CD4-positive, alpha-beta memory T cell (primary cell): Measurements from ENCODE around the gene MYO9B. TPM values are rescaled to one million over a fixed set of nuclear protein-coding genes. Genes with fewer than 3 reads are reported as not detected.
"Not testable (repeated sequence)": the region's sequence is repeated elsewhere in the genome, so short reads cannot be mapped to it uniquely, and the experiment has no call there.

ENCODE experiments used
- CTCF ChIA-PET: fragments of 350-600 bp; sonication (Branson Sonifier 250); formaldehyde crosslinking; loops from one replicate; lab custom pipeline; 2021; ENCODE audit warnings: inconsistent platforms; ENCODE audit not compliant: partially characterized antibody; lab: Charles Lee
- POLR2A ChIA-PET: fragments of 350-600 bp; sonication (Branson Sonifier 250); formaldehyde crosslinking; loops from one replicate; lab custom pipeline; 2021; ENCODE audit not compliant: partially characterized antibody; lab: Charles Lee
- DNase-seq, 5 donors: peaks; one replicate each; pipeline versions ENCODE4 v3.0.0 to v3.0.0-alpha.2; 2020 to 2022; ENCODE audit warnings: mixed read lengths in 1 of 5
- H3K27ac ChIP-seq: one replicate; pipeline ENCODE4 v1.7.0; 2013; ENCODE audit warnings: low read depth, low read length
- H3K27me3 ChIP-seq: 2 replicates; pipeline ENCODE4 v1.7.0; 2013; ENCODE audit warnings: mild to moderate bottlenecking, low read length, moderate library complexity; ENCODE audit not compliant: insufficient read depth
- H3K36me3 ChIP-seq: 2 replicates; pipeline ENCODE4 v1.7.0; 2013; ENCODE audit warnings: mild to moderate bottlenecking, low read length, moderate library complexity; ENCODE audit not compliant: insufficient read depth
- H3K4me1 ChIP-seq: 2 replicates; pipeline ENCODE4 v1.7.0; 2013; ENCODE audit warnings: mild to moderate bottlenecking, low read length, moderate library complexity; ENCODE audit not compliant: insufficient read depth
- H3K4me3 ChIP-seq, 2 donors: one replicate each; pipeline ENCODE4 v1.7.0; 2013; ENCODE audit warnings: low read length in 2 of 2, mild to moderate bottlenecking in 1 of 2
- H3K9me3 ChIP-seq, 2 donors: one replicate each; pipeline ENCODE4 v1.7.0; 2013; ENCODE audit warnings: low read length in 2 of 2, control low read depth in 1 of 2; ENCODE audit not compliant: control insufficient read depth in 1 of 2
- H3K27ac Mint-ChIP-seq, 7 donors: one replicate each; pipeline ENCODE4 v1.8.0; 2020 to 2021; ENCODE audit warnings: mixed read lengths in 7 of 7, mild to moderate bottlenecking in 6 of 7, inconsistent platforms in 3 of 7, moderate library complexity in 3 of 7
- H3K27me3 Mint-ChIP-seq, 2 donors: one replicate each; pipeline ENCODE4 v1.8.0; 2020 to 2021; ENCODE audit warnings: mixed read lengths in 2 of 2
- H3K36me3 Mint-ChIP-seq, 2 donors: one replicate each; pipeline ENCODE4 v1.8.0; 2020 to 2021; ENCODE audit warnings: mixed read lengths in 2 of 2, inconsistent platforms in 1 of 2, mild to moderate bottlenecking in 1 of 2
- H3K4me1 Mint-ChIP-seq, 4 donors: one replicate each; pipeline ENCODE4 v1.8.0; 2020 to 2021; ENCODE audit warnings: mixed read lengths in 4 of 4, mild to moderate bottlenecking in 1 of 4
- H3K4me3 Mint-ChIP-seq, 8 donors: one replicate each; pipeline ENCODE4 v1.8.0; 2020 to 2021; ENCODE audit warnings: mixed read lengths in 8 of 8, mild to moderate bottlenecking in 7 of 8, moderate library complexity in 6 of 8, inconsistent platforms in 3 of 8
- H3K9me3 Mint-ChIP-seq, 8 donors: one replicate each; pipeline ENCODE4 v1.8.0; 2020 to 2021; ENCODE audit warnings: mixed read lengths in 8 of 8, mild to moderate bottlenecking in 5 of 8, inconsistent platforms in 3 of 8, moderate library complexity in 1 of 8
- intact Hi-C: fragments of 100-400 bp; cut with micrococcal nuclease; formaldehyde crosslinking; loops from one replicate; pipeline ENCODE4 v1.15.1; 2023
- polyA plus RNA-seq, 2 donors: library from polyadenylated mRNA; unstranded; fragments of 300-500 nt; fragmentation: Illumina TruSeq; gene quantifications; one replicate each; pipeline ENCODE4 v1.2.3, GENCODE V29; 2021
- total RNA-seq, 2 experiments: library from RNA; stranded (reverse); gene quantifications; one replicate each; pipeline ENCODE4 v1.2.3, GENCODE V29; 2021

The MYO9B gene
- total and polyA plus RNA-seq, 4 experiments from 2014 or later, result 1.3 to 181 (median 101) TPM

DNA sequence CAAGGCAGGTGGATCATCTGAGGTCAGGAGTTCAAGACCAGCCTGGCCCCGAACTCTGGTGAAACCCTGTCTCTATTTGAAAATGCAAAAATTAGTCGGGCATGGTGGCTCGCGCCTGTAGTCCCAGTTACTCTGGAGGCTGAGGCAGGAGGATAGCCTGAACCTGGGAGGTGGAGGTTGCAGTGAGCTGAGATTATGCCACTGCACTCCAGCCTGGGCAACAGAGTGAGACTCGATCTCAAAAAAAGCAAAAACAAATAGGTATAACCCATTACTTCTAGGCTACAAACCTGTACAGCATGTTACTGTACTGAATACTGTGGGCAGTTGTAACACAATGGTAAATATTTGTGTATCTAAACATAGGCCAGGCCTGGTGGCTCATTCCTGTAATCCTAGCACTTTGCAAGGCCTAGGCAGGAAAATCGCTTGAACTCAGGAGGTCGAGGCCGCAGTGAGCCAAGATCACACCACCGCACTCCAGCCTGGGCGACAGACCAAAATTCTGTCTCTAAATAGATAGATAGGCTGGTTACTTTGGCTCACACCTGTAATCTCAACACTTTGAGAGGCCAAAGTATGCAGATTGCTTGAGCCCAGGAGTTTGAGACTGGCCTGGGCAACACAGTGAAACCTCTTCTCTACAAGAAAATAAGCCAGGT, 63.5 kb downstream of the MYO9B start:
- CTCF ChIA-PET, result no interaction called here
- Histone ChIP-seq H3K9me3 (no peaks in the 10 kb centered on the region), H3K4me1 (no peaks in the 10 kb centered on the region), H3K36me3 (peaks cover 7% of the 10 kb centered on the region), H3K27ac (no peak overlapping the region), H3K4me3 (no peak overlapping the region), H3K27me3 (no peaks in the 10 kb centered on the region)
- intact Hi-C loops, result no loop called here
- POLR2A ChIA-PET, result interaction anchor here (0.6 kb wide), 1 partner anchor 8 kb away, joined by 4 read pairs; no protein-coding TSS in a partner anchor
- no peak for DNase-seq
- no peaks in the 10 kb centered on the region for H3K27me3 Mint-ChIP-seq
- peak overlapping the region in 2 of 7 donors; percentile 25 to 52 for H3K27ac Mint-ChIP-seq
- peaks cover 4 to 21% of the 10 kb centered on the region in 2 donors for H3K36me3 Mint-ChIP-seq
- no peaks in the 10 kb centered on the region for H3K9me3 Mint-ChIP-seq
- peaks cover 0 to 12% (median 2%) of the 10 kb centered on the region in 4 donors for H3K4me1 Mint-ChIP-seq
- H3K4me3 Mint-ChIP-seq, result no peak overlapping the region

DNA sequence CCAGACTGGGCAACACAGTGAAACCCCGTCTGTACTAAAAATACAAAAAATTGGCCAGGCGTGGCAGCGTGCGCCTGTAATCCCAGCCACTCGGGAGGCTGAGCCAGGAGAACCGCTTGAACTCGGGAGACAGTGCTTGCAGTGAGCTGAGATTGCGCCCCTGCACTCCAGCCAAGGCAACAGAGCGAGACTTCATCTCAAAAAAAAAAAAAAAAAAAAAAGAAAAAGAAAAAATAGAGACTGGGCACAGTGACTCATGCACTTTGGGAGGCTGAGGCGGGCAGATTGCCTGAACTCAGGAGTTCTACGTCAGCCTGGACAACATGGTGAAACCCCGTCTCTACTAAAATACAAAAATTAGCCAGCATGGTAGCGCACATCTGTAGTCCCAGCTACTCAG, 69.2 kb downstream of the MYO9B start:
- POLR2A ChIA-PET, H3K4me1 Mint-ChIP-seq, H3K9me3 ChIP-seq, H3K4me3 Mint-ChIP-seq, H3K27me3 Mint-ChIP-seq, intact Hi-C loops, H3K4me1 ChIP-seq, H3K4me3 ChIP-seq, CTCF ChIA-PET, H3K27ac ChIP-seq, H3K9me3 Mint-ChIP-seq, H3K27me3 ChIP-seq, DNase-seq, H3K27ac Mint-ChIP-seq: not testable (repeated sequence)
- peaks cover 8 to 25% of the 10 kb centered on the region in 2 donors for H3K36me3 Mint-ChIP-seq
- peaks cover 24% of the 10 kb centered on the region for H3K36me3 ChIP-seq

DNA sequence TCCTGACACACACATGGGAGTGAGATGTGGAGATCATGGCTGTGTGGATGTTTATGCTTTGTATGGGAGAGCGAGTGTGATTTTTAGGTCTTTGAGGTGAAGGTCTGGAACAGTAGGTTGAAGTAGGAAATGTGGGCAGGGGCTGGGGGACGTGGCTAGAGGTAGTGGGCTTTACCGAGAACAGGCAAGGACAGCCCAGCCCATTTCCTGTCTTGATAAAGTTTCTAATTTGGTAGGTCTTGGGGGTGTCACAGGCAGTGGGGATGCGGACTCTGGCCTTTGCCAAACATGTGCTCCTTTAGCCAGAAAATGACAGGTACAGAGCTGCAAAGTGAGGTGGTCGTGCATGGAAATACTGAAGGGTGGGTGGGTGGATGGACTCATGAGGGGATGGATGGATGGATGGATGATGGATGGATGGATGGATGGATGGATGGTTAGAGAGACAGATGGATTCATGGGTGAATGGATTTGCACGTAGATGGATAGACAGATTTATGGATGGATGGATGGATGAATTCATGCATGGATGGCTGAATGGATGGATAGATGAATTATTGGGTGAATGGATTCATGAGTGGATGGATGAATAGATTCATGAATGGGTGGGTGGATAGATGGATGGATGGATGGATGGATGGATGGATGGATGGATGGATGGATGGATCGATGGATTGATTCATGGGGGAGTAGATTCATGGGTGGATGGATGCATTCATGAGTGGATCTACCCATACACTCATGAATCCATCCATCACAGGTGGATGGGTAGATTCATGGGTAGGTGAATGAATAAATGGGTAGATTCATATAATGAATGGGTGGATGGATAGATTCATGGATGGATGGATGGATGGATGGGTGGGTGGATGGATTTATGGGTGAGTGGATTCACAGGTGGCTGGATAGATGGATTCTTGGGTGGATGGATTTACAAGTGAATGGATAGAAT, 70.2 kb downstream of the MYO9B start:
- H3K27ac ChIP-seq, result no peak overlapping the region
- ChIA-PET POLR2A (no interaction called here), CTCF (interaction anchor here (0.5 kb wide), 1 partner anchor 144 kb away, joined by 3 read pairs; no protein-coding TSS in a partner anchor)
- no peaks in the 10 kb centered on the region for H3K27me3 ChIP-seq
- Mint-ChIP-seq H3K4me3 (no peak overlapping the region), H3K27ac (no peak overlapping the region), H3K27me3 (no peaks in the 10 kb centered on the region), H3K36me3 (peaks cover 8 to 32% of the 10 kb centered on the region in 2 donors), H3K4me1 (peaks cover 0 to 6% (median 0%) of the 10 kb centered on the region in 4 donors), H3K9me3 (no peaks in the 10 kb centered on the region)
- no peak overlapping the region for H3K4me3 ChIP-seq
- H3K4me1 ChIP-seq, result no peaks in the 10 kb centered on the region
- intact Hi-C loops, result no loop called here
- no peaks in the 10 kb centered on the region for H3K9me3 ChIP-seq
- no peak for DNase-seq
- peaks cover 26% of the 10 kb centered on the region for H3K36me3 ChIP-seq

DNA sequence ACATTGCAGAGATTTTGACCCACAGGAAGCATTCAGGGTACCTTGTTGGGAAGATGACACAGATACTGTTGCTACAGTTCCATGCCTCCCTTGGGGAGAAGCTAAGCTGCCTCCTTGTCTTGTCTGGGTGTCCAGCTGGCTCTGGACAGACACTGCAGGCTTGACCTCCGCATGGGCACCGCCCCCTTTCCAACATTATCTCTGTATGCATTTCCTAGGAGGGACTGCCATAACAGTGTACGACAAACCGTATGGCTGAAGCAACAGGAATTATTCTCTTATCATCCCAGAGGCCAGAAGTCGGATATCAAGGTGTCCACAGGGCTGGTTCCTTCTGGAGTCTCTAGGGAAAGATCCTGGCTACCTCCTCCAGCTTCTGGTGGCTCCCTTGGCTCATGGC, 72.6 kb downstream of the MYO9B start:
- H3K4me3 Mint-ChIP-seq, result no peak overlapping the region
- no peak overlapping the region for H3K4me3 ChIP-seq
- no peaks in the 10 kb centered on the region for H3K9me3 ChIP-seq
- peaks cover 19 to 34% of the 10 kb centered on the region in 2 donors for H3K36me3 Mint-ChIP-seq
- H3K4me1 ChIP-seq, result no peaks in the 10 kb centered on the region
- peaks cover 33% of the 10 kb centered on the region for H3K36me3 ChIP-seq
- peaks cover 0 to 2% (median 0%) of the 10 kb centered on the region in 4 donors for H3K4me1 Mint-ChIP-seq
- CTCF ChIA-PET, result no interaction called here
- no peaks in the 10 kb centered on the region for H3K9me3 Mint-ChIP-seq
- H3K27me3 ChIP-seq, result no peaks in the 10 kb centered on the region
- H3K27me3 Mint-ChIP-seq, result no peaks in the 10 kb centered on the region
- intact Hi-C loops, result no loop called here
- H3K27ac ChIP-seq, result no peak overlapping the region
- H3K27ac Mint-ChIP-seq, result peak overlapping the region in 1 of 7 donors; percentile 30
- DNase-seq, result no peak
- POLR2A ChIA-PET, result interaction anchor here (1.6 kb wide), 1 partner anchor 23 kb away, joined by 3 read pairs; no protein-coding TSS in a partner anchor

DNA sequence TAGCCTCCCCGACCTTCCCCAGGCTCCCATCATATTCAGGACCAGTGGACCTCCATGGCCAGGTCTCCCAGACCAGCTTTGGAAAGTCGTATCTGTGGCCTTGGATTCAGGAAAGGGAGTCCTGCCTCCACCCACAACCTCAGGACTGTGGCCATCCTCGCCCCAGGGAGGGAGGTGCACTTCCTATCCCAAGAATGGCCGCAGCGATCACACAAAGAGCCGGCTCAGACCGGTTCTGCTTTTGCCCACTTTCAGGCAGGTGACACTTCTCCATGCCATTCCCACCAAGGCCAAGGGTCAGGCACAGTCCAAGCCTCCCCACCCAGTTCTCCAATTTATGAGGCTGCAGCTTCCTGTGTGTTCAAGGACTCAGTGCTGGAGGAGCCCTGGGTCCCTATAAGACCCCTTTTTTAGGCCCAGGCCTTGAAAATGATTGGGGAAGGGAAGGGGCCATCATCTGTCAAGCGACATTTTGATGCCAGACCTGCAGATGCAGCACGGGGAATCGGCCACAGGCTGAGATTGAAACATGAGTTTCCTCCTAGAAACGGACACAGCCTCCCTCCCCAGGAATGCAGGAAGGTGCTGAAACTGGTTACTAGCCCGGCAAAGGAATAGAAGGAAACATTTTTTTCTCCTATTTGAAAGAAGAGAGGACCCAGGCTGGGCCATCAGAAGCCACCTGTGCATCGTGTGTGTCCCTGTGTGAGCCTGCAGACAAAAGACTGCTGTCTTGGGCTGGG, 74.0 kb downstream of the MYO9B start:
- no peaks in the 10 kb centered on the region for H3K9me3 Mint-ChIP-seq
- POLR2A ChIA-PET, result interaction anchor here (0.7 kb wide), 1 partner anchor 35 kb away, joined by 3 read pairs; no protein-coding TSS in a partner anchor
- Histone ChIP-seq H3K27ac (no peak overlapping the region), H3K36me3 (peaks cover 45% of the 10 kb centered on the region), H3K4me3 (no peak overlapping the region), H3K4me1 (no peaks in the 10 kb centered on the region), H3K27me3 (no peaks in the 10 kb centered on the region), H3K9me3 (no peaks in the 10 kb centered on the region)
- H3K36me3 Mint-ChIP-seq, result peaks cover 26 to 42% of the 10 kb centered on the region in 2 donors
- DNase-seq, result no peak
- peak overlapping the region in 2 of 7 donors; percentile 68 to 72 for H3K27ac Mint-ChIP-seq
- CTCF ChIA-PET, result no interaction called here
- H3K4me1 Mint-ChIP-seq, result no peaks in the 10 kb centered on the region
- H3K4me3 Mint-ChIP-seq, result no peak overlapping the region
- intact Hi-C loops, result no loop called here
- H3K27me3 Mint-ChIP-seq, result no peaks in the 10 kb centered on the region

DNA sequence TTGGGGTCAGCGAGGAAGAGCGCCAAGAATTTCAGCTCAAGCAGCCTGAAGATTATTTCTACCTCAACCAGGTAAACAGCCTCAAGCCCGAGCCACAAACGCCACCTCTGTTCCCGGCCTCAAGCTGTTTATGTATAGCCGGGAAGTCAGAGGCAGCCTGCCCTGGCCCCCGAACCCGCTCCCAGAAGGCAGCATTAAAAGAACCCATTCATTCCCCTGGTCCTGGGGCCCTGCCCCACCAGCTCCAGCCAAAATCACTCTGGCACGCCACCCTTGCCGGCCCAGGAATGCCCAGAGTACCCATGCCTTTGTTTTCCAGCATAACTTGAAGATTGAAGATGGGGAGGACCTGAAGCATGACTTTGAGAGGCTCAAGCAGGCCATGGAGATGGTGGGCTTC, 78.4 kb downstream of the MYO9B start:
- DNase-seq, result no peak
- Histone ChIP-seq H3K27me3 (no peaks in the 10 kb centered on the region), H3K4me1 (no peaks in the 10 kb centered on the region), H3K4me3 (no peak overlapping the region), H3K9me3 (no peaks in the 10 kb centered on the region), H3K27ac (no peak overlapping the region), H3K36me3 (peaks cover 59% of the 10 kb centered on the region)
- ChIA-PET CTCF (no interaction called here), POLR2A (interaction anchor here (0.6 kb wide), 1 partner anchor 438 kb away, joined by 3 read pairs; no protein-coding TSS in a partner anchor)
- Mint-ChIP-seq H3K27me3 (no peaks in the 10 kb centered on the region), H3K27ac (no peak overlapping the region), H3K36me3 (peaks cover 34 to 63% of the 10 kb centered on the region in 2 donors), H3K4me1 (no peaks in the 10 kb centered on the region), H3K4me3 (no peak overlapping the region), H3K9me3 (peaks cover 0 to 1% (median 0%) of the 10 kb centered on the region in 8 donors)
- intact Hi-C loops, result no loop called here
